Measurements from ENCODE around the gene DDA1.

DDA1 gene

DNA sequence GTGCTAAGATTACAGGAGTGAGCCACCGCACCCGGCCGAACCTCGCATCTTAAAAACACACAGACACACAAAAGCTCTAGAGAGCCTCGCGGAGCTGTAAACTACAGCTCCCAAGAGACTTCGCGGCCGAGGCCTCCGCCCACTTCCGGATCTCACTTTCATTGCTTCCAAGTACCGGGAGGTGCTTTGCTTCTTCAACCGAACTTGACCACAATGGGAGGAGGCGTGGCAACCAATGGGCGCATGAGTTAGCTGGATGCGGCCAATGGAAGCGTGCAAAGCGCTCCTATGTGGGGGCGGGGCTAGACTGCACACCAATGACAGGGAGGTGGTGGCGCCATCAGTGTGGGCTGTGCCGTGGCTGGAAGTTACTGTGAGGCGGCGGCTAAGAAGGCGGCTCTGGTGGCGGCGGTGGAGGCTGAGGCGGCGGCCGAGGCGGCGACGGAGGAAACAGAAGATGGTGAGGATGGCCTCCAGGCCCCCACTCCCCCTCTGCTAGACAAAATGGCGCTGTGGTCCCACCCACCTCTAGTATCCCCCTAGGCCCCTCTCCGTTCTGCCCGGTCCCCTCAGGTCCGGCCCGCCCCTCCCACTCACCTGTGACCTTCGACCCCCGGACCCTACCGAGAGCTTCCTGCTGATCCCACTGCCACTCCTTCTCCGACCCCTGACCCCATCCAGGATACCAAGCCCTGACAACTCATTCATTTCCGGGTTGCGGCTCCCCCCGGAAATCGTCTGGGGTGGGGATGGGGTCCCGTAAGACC, at the start of gene DDA1:
DDA1 (plus strand) TSS at position 366 of the 767 bp plus-strand sequence; CDS start at position 458, 92 bp downstream.
- DNase-seq (ENCODE audit: low read depth) = peak; percentile 100
- TF ChIP-seq POLR2A (IDR thresholded peaks at IDR 0.05; ENCODE audit: extremely low read depth, insufficient read length) (no peak), MYC (IDR thresholded peaks at IDR 0.05; ENCODE audit: low read depth, low read length) (peak; percentile 52)
- TF ChIP-seq, protein P1, sequence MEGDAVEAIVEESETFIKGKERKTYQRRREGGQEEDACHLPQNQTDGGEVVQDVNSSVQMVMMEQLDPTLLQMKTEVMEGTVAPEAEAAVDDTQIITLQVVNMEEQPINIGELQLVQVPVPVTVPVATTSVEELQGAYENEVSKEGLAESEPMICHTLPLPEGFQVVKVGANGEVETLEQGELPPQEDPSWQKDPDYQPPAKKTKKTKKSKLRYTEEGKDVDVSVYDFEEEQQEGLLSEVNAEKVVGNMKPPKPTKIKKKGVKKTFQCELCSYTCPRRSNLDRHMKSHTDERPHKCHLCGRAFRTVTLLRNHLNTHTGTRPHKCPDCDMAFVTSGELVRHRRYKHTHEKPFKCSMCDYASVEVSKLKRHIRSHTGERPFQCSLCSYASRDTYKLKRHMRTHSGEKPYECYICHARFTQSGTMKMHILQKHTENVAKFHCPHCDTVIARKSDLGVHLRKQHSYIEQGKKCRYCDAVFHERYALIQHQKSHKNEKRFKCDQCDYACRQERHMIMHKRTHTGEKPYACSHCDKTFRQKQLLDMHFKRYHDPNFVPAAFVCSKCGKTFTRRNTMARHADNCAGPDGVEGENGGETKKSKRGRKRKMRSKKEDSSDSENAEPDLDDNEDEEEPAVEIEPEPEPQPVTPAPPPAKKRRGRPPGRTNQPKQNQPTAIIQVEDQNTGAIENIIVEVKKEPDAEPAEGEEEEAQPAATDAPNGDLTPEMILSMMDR (IDR thresholded peaks at IDR 0.05; ENCODE audit: low read depth, low read length) = no peak
- TF ChIP-seq, protein P2, sequence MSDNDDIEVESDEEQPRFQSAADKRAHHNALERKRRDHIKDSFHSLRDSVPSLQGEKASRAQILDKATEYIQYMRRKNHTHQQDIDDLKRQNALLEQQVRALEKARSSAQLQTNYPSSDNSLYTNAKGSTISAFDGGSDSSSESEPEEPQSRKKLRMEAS (IDR thresholded peaks at IDR 0.05; ENCODE audit: low read depth, low read length) = peak; percentile 35
- H3K4me3 ChIP-seq (ENCODE audit: low read depth, low read length) = peak within 1 kb of the TSS; percentile 89

DNA sequence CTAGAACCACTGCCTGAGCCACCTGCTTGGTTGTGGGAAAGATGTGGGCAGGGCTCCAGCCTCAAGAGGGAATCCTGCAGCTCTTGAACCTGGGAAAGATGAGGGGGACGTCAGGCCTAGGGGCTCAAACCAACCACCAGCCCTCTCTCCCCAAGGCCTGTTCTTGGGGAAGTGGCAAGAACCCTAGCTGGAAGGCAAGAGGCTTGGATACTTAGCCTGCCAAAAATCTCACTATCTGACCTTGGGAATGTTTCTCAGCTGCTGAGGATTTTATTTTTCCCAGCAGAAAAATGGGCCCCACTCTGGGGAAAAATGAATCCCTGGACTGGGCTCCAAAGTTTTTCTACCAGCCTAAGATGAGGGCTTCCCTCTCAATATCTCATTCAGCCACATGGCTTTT, 49.4 kb upstream of the DDA1 start:
- no peak for DNase-seq (ENCODE audit: low read depth)
- H3K4me3 ChIP-seq (ENCODE audit: low read depth, low read length) = no peak overlapping the region
- TF ChIP-seq, protein P2 (IDR thresholded peaks at IDR 0.05; ENCODE audit: low read depth, low read length) = no peak
- TF ChIP-seq, protein P1 (IDR thresholded peaks at IDR 0.05; ENCODE audit: low read depth, low read length) = no peak
- TF ChIP-seq MYC (IDR thresholded peaks at IDR 0.05; ENCODE audit: low read depth, low read length) (no peak), POLR2A (IDR thresholded peaks at IDR 0.05; ENCODE audit: extremely low read depth, insufficient read length) (no peak)

DNA sequence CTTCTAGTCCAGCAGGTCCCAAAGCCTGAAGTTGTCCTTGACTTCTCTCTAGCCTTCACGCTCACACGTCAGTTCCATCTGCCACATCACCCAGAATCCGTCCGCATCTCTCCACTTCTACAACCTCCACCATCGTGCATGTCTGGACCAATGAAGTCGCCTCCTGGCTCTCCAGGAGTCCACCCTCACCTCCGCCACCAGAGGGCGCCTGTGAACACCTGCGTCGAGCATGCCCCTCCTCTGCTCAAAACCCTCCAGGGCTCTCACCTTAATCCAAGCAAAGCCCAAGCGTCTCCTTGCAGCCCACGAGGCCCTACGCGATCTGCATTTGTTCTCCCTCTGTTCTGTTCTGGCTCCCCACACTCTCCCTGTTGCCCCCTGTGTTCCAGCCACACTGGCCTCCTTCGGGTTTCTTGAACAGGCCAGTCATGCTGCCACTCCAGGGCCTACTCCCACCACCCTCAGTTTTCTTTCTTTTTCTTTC, 48.5 kb upstream of the DDA1 start:
- no peak overlapping the region for H3K4me3 ChIP-seq (ENCODE audit: low read depth, low read length)
- TF ChIP-seq POLR2A (IDR thresholded peaks at IDR 0.05; ENCODE audit: extremely low read depth, insufficient read length) = no peak
- TF ChIP-seq MYC (IDR thresholded peaks at IDR 0.05; ENCODE audit: low read depth, low read length) = peak; percentile 52
- TF ChIP-seq, protein P1 (IDR thresholded peaks at IDR 0.05; ENCODE audit: low read depth, low read length) = peak; percentile 92
- TF ChIP-seq, protein P2 (IDR thresholded peaks at IDR 0.05; ENCODE audit: low read depth, low read length) = peak; percentile 85
- DNase-seq (ENCODE audit: low read depth) = peak; percentile 91

DNA sequence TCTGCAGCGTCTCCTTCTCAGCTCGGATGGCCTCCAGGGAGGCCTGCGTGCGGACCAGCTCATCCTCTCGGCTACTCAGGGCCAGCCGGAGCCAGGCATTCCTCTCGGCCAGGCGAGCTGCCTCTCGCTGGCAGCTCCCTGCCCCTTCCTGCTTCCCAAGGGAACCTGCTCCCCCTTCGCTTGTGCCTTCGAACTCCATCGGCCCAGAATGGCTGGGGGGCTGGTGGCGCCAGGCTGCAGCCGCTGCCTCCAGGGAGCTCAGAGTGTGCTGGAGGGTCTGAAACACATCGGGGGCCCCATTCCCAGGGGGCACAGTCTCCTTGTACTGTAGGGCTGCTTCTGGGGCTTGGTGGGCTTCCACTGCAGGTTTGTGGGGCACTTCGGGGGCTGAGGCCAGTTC, 46.8 kb upstream of the DDA1 start:
- H3K4me3 ChIP-seq (ENCODE audit: low read depth, low read length) = no peak overlapping the region
- no peak for DNase-seq (ENCODE audit: low read depth)
- TF ChIP-seq, protein P1 (IDR thresholded peaks at IDR 0.05; ENCODE audit: low read depth, low read length) = no peak
- TF ChIP-seq, protein P2 (IDR thresholded peaks at IDR 0.05; ENCODE audit: low read depth, low read length) = no peak
- TF ChIP-seq MYC (IDR thresholded peaks at IDR 0.05; ENCODE audit: low read depth, low read length) = no peak
- TF ChIP-seq POLR2A (IDR thresholded peaks at IDR 0.05; ENCODE audit: extremely low read depth, insufficient read length) = no peak

DNA sequence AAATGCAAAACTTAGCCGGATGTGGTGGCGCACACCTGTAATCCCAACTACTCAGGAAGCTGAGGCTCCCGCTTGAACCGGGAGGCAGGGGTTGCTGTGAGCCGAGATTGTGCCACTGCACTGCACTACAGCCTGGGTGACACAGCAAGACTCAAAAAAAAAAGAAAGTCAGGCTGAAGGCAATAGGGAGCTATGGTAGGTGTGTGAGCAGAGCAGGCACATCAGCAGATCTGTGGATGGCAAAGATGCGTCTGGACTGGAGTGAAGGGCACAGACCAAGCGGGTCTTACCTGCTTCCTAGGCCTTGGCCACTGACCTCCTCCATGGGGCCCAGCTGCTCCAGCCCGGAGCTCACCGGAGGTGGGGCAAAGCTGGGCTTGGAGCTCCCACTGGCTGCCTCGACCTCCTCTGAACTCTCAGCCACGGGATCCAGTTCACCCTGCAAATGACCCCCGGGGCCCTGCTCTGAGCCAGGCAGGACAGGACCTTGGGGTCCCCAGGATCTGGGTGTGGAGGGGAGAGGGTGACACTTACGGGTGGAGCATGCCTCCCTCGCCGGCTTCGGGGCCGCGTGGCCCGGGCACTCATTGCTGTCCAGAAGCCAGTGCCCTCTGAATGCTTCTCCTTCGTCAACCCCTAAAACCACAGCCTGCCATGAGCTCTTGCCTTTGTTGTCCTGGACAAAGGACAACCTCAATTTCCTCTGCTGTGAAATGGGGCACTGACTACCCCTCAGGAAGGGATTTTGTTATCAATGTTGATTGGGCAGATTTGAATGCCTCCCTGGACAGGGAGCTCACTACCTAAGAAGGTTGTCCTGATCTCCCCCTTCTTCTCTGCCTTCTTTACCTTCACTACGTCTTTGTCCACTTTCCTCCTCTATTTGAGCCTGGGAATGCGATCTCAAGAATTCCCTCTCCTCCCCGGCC, 45.4 kb upstream of the DDA1 start:
- no peak overlapping the region for H3K4me3 ChIP-seq (ENCODE audit: low read depth, low read length)
- TF ChIP-seq MYC (IDR thresholded peaks at IDR 0.05; ENCODE audit: low read depth, low read length) = no peak
- TF ChIP-seq, protein P1 (IDR thresholded peaks at IDR 0.05; ENCODE audit: low read depth, low read length) = no peak
- TF ChIP-seq, protein P2 (IDR thresholded peaks at IDR 0.05; ENCODE audit: low read depth, low read length) = no peak
- TF ChIP-seq POLR2A (IDR thresholded peaks at IDR 0.05; ENCODE audit: extremely low read depth, insufficient read length) = no peak
- DNase-seq (ENCODE audit: low read depth) = no peak
